Fibroblast of upper back skin (primary cell): ENCODE results near the gene CAPN14.

Experiments
- DNase-seq: peaks from one replicate; pipeline ENCODE4 v3.0.0-alpha.2; 2013

Gene CAPN14

DNA sequence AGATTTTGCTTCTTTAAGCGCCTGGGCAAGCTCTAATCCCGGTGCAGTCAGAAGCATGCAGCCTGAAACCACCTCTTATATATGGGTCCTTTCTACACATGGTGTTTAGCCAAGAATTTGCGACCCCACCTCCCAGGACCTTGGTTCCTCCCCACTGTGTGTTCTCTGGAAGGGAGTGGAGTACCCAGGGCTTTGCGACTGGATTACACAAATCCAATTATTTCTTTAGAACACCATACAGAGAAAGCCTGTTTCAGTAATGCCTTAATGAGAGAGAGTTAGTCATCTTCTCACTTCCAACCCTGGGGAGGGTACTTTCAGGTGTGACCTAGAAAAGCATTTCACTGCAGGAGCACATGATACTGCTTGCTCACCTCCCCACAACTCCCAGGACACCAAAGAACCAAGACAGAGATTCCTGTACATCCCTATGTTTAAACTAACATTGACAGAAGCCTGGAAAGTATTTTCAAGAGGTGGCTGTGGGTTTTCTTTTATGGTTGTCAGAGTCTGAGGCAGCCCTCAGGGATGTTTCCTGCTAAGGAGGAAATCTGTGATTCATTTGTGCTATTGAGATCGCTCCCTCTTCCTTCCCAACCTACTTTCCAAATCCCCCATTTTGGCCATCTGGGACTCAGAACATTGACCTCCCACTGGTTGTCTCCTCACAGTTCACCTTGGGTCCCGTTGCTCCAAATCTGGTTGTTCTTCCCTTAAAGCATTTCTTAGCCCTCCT is at the start of gene CAPN14:
CAPN14 (minus strand) TSS at position 51 of the 736 bp plus-strand sequence. CDS start 12,068 bp downstream, outside the sequence.
- no peak for DNase-seq

DNA sequence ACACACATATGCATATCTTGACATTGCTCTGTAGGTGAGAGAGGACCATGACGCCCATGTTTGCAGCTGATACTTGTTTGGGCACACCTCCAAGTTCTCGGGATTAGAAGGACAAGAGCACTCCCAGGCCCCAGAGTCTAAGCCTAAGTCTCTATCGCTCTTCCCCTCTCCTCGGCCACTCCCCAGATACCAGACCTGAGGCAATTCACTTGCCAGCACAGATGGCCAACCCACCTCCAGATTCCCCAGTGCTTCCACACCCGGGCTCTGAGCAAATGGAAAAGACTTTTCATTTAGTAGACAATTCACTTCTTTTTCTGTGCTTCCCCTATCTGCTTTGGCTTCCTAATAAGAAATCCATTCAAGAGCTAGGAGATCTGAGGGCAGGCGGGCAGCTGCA is 49.5 kb upstream of the CAPN14 start:
- no peak for DNase-seq

- no peak for DNase-seq
These were observed 47.9 kb upstream of the CAPN14 start for GRCh38 chr2:31265234-31265633.

DNA sequence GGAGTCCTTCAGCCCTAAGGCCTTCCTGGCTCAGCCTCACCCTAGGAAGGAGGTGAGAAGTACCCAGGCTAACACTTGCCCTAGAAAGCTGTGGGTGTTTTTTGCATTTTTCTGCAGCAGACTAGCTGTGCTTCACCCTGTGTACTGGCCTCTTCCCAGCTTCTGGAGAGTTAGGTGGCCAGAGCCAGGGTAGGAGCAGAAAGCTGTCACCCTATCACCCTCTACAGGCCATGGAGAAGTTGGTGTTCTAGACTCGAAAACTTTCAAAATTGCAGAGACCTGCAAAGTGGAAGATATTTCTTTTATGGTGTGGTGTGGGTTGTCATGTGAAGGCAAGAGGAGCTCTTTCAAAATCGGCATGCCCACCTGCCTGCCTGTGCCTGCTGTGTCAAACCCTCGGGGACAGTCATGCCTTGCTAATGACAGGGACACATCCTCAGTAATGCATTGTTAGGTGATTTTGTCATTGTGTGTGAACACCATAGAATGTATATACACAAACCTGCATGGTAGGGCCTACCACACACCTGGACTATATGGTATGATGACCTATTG is 46.4 kb upstream of the CAPN14 start:
- DNase-seq: no peak

DNA sequence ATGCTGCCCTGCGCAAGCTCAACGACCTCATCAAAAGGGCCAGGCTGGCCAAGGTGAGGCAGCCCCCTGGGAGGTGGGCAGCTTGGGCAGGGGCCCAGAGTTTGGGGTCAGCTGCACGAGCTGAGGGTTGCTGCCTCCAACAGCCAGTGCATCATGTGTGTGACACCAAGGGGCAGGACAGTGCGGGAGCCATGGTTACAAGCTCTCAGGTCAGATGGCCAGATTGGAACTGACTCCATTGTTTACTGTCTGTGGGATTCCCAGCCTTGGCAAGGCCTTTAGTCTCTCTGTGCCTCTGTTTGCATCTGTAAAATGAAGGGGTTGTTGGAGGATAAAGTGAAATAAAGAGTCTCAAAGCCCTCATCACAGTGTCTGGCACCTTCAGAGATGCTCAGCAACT is 43.6 kb upstream of the CAPN14 start:
- DNase-seq: no peak

- DNase-seq: no peak
These were observed 41.8 kb upstream of the CAPN14 start for GRCh38 chr2:31259075-31259474.

DNA sequence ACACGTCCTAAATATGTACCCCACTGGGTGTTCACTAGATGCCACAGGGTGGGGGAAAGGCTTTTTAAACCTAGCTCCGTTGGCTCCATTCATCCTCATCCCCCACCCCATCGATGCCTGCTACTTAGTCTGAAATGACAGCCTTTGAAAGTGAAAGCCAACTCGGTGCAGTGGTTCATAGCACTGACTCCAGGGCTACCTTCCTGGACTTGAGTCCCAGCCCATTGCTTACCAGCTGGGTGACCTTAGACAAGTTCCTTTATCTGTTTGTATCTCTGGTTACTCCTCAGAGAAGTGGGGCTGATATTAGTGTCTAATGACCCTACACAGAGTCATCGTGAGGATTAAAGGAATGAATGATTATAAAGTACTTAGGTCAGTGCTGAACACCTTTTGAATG is 41.0 kb upstream of the CAPN14 start:
- no peak for DNase-seq

- DNase-seq: no peak
These were observed 39.5 kb upstream of the CAPN14 start for GRCh38 chr2:31256611-31257382.

DNA sequence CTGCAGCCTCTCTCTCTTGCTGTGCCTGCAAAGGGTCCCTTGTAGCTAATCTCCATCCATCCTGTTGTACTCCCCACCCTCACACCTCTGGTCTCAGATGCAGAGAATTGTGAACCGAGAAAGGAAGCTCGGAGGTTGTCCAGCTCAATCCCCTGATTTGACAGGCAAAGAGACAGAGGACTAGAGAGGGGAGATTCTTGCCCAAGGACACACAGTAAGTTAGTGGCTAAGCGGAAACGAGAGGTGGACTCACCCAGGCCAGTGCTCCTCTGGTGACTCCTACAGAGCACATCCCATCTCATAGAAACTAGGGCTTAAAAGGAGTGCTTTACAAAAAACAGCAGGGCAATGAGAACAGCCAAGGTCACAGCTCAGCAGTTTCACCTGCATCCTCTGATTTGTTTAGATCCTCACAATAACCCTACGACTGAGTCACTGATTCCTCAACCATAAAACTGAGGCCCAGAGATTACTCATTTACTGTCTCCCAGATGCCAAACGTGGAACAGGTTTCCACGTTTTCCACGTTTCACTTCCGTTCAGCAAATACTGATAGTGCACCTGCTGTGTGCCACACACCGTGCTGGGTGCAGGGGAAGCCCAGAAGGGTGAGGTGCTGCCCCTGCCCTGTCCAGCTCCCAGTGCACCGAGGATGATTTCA is 38.7 kb upstream of the CAPN14 start:
- no peak for DNase-seq

GRCh38 chr2:31254237-31255203 is 37.2 kb upstream of the CAPN14 start:
- no peak for DNase-seq

GRCh38 chr2:31253356-31254131 is 36.2 kb upstream of the CAPN14 start:
- no peak for DNase-seq

DNA sequence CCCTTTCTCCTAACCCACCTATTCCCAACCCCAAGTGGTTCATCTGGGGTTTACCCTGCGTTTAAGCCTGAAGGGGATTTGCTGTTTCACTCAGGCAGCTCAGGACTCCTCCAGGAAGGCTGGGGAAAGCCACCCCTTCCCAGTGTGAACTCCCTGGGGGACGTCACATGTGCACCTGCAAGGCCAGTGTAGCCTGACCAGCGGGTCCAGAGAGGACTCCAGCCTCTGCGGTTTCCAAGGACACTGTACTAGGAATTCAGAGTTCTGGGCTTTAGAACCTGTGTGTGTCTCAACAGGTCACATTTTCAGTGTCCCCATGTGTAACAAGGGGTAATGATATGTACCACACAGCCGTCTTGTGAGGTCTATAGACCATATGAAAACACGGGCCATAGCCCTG is 34.5 kb upstream of the CAPN14 start:
- DNase-seq: no peak

GRCh38 chr2:31251018-31251417 is 33.7 kb upstream of the CAPN14 start:
- no peak for DNase-seq

DNA sequence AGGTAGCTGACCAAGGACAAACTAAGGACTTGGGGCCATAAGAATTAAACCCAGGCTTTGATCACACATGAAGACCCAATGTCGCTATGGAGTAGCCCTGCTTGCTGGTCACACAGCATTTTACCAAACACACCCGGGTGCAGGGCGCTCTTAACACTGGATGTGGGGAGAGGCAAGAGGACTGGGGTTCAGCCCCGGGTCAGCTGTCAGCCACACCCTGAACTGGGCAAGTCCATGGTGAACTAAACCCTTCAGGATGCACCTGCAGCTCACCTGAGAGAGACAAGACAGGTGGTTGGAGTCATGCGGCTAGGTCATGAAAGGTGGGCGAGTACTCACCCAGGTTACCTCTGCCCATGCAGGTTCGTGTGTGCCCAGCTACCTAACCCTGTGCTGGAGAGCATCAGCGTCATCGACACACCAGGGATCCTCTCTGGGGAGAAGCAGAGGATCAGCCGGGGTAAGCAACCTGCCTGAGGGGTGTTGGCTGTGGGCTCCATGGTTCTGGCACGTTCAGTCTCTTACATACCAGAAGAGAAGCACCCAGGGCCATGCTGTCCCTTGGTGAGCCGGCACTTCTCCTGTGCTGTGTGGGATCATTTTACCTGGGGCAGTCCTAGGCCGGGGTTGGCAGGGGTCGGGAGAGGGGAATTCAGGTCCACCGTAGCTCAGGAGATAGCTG is 31.8 kb upstream of the CAPN14 start:
- DNase-seq: no peak

DNA sequence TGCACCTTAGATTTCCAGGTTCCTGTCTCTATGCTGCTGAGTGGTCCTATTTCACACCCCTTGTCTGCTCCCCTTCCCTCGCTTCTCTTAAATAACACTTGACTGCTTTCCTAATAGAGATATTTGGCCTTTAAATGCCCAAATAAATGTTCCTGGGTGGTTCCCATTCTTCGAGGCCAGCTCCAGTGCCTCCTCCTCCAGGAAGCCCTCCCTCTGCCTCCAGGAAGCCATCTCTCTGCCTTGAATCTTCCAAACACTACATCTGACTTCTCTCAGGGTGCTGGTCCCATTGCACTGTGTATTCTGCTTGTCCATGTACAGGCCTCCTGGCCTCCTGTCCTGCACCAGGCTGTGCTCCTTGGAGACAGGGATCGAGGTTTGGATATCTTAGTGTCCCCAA is 30.8 kb upstream of the CAPN14 start:
- no peak for DNase-seq

DNA sequence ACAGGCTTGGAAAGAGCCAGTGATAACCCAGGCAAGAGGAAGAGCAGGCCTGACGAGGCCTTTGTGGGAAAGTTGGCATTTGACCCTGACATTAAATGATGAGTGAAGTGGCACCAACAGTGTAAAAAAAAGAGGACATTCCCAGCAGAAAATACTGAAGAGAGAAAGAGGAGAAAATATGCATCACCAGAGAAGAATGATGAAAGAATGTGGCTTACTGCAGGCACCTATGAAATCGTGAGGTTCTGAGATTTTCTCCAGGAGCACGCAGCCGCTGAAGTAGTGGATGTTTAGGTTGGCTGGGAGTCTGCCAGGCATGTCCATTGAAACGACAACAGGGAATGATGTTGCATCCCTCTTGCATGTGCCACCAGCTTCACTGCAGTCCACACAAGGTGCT is 30.4 kb upstream of the CAPN14 start:
- peak; percentile 50 for DNase-seq

GRCh38 chr2:31246184-31246852 is 29.0 kb upstream of the CAPN14 start:
- DNase-seq: peak; percentile 71

DNA sequence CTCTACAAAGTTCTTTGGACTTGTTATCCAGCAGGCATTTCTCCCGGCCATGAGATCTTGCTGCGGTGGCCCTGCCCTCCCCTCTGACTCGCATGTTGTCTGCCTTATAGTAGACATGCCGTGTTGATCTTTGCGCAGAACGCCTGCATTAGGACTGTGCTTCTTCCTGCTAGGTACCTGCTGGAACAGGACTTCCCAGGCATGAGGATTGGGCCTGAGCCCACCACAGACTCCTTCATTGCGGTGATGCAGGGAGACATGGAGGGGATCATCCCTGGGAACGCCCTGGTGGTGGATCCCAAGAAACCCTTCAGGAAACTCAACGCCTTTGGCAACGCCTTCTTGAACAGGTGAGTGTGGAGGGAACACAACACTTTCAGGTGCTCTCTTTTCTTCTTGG is 26.8 kb upstream of the CAPN14 start:
- DNase-seq: no peak

DNA sequence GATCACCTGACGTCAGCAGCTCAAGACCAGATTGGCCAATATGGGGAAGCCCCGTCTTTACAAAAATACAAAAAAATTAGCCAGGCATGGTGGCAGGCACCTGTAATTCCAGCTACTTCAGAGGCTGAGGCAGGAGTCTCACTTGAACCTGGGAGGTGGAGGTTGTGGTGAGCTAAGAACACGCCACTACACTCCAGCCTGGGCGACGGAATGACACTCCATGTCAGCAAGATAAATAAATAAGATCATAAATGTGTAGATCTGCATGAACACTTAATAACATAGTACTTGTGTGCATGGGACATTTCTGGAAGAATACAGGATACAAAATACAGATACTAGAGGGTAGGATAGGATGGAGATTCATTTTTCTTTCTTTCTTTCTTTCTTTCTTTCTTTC is 25.7 kb upstream of the CAPN14 start:
- no peak for DNase-seq

DNA sequence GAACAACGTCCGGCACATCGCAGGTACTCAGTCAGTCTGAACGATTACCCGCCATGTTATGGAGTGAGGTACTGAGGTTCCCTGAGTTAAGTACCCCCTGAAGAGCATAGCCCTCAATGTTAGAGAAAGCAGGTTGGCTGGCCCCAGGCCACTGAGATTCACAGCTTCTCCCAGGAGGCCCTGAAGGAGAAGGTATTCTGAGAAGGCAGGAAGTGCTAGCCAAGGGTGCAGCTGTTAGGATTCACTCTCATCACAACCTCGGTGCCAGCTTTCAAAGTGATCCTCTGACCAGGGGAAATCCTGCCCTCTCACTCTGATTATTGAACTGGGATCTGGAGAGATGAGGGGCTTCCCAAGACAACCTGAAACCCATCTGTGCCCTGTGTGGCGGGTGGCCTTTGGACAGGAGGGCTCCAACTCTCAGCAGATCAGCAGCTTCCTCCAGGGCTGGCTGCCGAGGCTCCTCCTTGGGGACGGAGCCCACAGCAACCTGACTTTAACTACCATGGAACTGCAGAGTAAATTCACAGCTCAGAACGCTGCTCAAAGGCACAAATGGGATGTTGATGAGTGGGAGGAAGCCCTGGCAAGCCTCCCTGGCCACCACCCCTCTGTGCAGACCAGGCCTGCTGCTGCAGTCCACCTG is 24.4 kb upstream of the CAPN14 start:
- no peak for DNase-seq
